Muscle layer of colon (tissue), 2 donors: Measurements from ENCODE around the gene TET2.

Experiments
- H3K27ac ChIP-seq: one replicate; pipeline ENCODE4 v1.7.0; 2013; ENCODE audit warnings: low read depth, mild to moderate bottlenecking, low read length, moderate library complexity
- H3K27me3 ChIP-seq, 2 donors: one replicate each; pipeline ENCODE4 v1.7.0; 2013; ENCODE audit warnings: low read length in 2 of 2, mild to moderate bottlenecking in 2 of 2; ENCODE audit not compliant: insufficient read depth in 2 of 2, control insufficient read depth in 1 of 2
- H3K36me3 ChIP-seq: one replicate; pipeline ENCODE4 v1.7.0; 2013; ENCODE audit warnings: mild to moderate bottlenecking, low read length; ENCODE audit not compliant: insufficient read depth
- H3K4me1 ChIP-seq: one replicate; pipeline ENCODE4 v1.7.0; 2013; ENCODE audit warnings: mild to moderate bottlenecking, low read length; ENCODE audit not compliant: insufficient read depth
- H3K4me3 ChIP-seq, 2 donors: one replicate each; pipeline ENCODE4 v1.7.0; 2013; ENCODE audit warnings: low read length in 2 of 2, low read depth in 1 of 2, mild to moderate bottlenecking in 1 of 2, moderate library complexity in 1 of 2
- H3K9ac ChIP-seq: one replicate; pipeline ENCODE4 v1.7.0; 2013; ENCODE audit warnings: low read length
- H3K9me3 ChIP-seq: one replicate; pipeline ENCODE4 v1.7.0; 2013; ENCODE audit warnings: mild to moderate bottlenecking, low read length
- donor health status: abdominal sarcoma.
- donor health status: Adenocarcinoma of cecum.

The TET2 gene

GRCh38 chr4:105305019-105305836, 158.6 kb downstream of the TET2 start:
- Histone ChIP-seq H3K4me1 (no peaks in the 10 kb centered on the region), H3K36me3 (no peaks in the 10 kb centered on the region), H3K9ac (no peak overlapping the region), H3K27ac (no peak overlapping the region), H3K4me3 (no peak overlapping the region), H3K9me3 (no peaks in the 10 kb centered on the region), H3K27me3 (no peaks in the 10 kb centered on the region)

DNA sequence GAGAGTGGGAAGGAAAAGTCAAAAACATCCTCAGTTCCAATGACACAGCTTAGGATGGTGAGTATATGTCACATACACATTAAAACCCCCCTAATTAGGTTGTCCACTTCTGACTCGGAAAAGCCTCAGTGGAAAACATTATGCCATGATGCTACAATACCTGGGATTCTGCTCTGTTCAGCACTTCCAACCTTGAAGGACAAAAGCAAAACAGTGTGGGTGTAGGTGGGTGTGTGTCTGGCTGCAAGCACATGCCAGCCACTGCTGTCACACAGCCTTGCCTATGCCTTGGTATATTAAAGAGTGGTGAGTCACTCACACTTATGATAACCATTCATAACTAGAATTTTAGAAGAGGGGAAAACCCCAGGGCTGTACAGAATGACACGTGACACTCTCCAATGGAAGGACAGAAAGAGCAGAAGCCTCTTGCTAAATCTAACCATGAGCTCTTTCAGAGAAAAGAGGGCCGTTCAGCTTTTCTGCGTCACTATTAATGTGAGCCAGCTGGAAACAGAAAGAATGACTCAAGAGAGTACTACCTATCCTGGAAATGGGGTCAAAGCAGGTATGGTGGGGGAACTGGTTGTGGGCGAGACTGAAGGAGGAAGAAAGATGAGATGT, 159.6 kb downstream of the TET2 start:
- H3K4me3 ChIP-seq: no peak overlapping the region
- H3K9me3 ChIP-seq: no peaks in the 10 kb centered on the region
- no peak overlapping the region for H3K27ac ChIP-seq
- no peak overlapping the region for H3K9ac ChIP-seq
- no peaks in the 10 kb centered on the region for H3K27me3 ChIP-seq
- H3K36me3 ChIP-seq: no peaks in the 10 kb centered on the region
- H3K4me1 ChIP-seq: no peaks in the 10 kb centered on the region

- H3K4me1 ChIP-seq: no peaks in the 10 kb centered on the region
- no peak overlapping the region for H3K9ac ChIP-seq
- no peaks in the 10 kb centered on the region for H3K27me3 ChIP-seq
- H3K9me3 ChIP-seq: no peaks in the 10 kb centered on the region
- no peak overlapping the region for H3K4me3 ChIP-seq
- H3K36me3 ChIP-seq: no peaks in the 10 kb centered on the region
- no peak overlapping the region for H3K27ac ChIP-seq
Measured at GRCh38 chr4:105306820-105307219, 160.1 kb downstream of the TET2 start.

- Histone ChIP-seq H3K27me3 (no peaks in the 10 kb centered on the region), H3K36me3 (no peaks in the 10 kb centered on the region), H3K9ac (no peak overlapping the region)
Measured at GRCh38 chr4:105318486-105318885, 171.8 kb downstream of the TET2 start.

DNA sequence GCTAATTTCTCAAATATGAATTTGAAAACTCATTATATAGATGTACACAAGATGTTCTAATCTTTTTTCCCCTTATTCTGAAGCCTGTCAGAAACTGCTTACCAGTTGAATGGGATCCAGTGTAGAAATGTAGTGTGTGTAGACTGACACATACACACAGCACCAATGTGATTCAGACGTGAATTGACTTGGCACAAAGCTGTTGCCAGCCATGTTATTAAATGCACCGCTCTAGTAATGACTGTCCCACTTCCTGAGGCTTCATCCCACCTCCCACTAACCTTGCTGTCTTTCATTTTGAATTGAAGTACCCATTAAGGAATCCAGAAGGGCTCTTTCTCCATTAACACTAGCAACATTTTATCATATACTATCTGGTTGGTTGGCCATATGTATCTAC, 180.5 kb downstream of the TET2 start:
- H3K9ac ChIP-seq: no peak overlapping the region
- H3K27ac ChIP-seq: no peak overlapping the region
- no peaks in the 10 kb centered on the region for H3K36me3 ChIP-seq
- H3K27me3 ChIP-seq: no peaks in the 10 kb centered on the region
- H3K4me3 ChIP-seq: no peak overlapping the region
- H3K4me1 ChIP-seq: no peaks in the 10 kb centered on the region
- H3K9me3 ChIP-seq: no peaks in the 10 kb centered on the region

More at GRCh38 chr4:105318486-105318885, 171.8 kb downstream of the TET2 start:
- Histone ChIP-seq H3K9me3 (peaks cover 3% of the 10 kb centered on the region), H3K4me3 (no peak overlapping the region), H3K4me1 (no peaks in the 10 kb centered on the region), H3K27ac (no peak overlapping the region)

DNA sequence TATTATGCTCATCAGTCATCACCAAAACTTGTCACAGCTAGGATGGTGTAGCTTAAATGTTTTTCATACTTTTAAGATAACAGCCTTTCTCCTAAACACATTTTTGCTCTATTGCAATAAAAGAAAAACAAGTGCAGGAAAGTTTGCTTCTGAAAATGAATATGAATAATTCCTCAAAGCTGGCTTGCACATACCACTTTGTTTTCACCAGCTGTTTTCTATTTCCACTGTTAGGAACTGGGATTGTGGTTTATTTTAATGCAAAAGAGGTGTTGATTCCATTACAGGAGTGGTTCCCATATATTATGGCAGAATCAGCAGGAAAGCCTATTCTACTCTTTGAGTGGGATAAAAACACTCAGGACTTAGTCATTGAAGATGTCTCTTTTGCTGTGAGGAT, 181.3 kb downstream of the TET2 start:
- H3K9ac ChIP-seq: no peak overlapping the region
- H3K4me3 ChIP-seq: no peak overlapping the region
- no peaks in the 10 kb centered on the region for H3K4me1 ChIP-seq
- no peaks in the 10 kb centered on the region for H3K36me3 ChIP-seq
- no peaks in the 10 kb centered on the region for H3K27me3 ChIP-seq
- H3K9me3 ChIP-seq: no peaks in the 10 kb centered on the region
- H3K27ac ChIP-seq: no peak overlapping the region

GRCh38 chr4:105329081-105329480, 182.4 kb downstream of the TET2 start:
- Histone ChIP-seq H3K9me3 (no peaks in the 10 kb centered on the region), H3K27me3 (no peaks in the 10 kb centered on the region)

More at GRCh38 chr4:105329081-105329480, 182.4 kb downstream of the TET2 start:
- no peak overlapping the region for H3K9ac ChIP-seq
- H3K27ac ChIP-seq: no peak overlapping the region
- H3K36me3 ChIP-seq: no peaks in the 10 kb centered on the region
- no peak overlapping the region for H3K4me3 ChIP-seq
- H3K4me1 ChIP-seq: no peaks in the 10 kb centered on the region
